Activated T-cell treated with anti-CD3 and anti-CD28 coated beads, Interleukin-2, amount 50 U/mL, for 72 hours (primary cell): ENCODE results near the gene SMIM10. TPM values are rescaled to one million over a fixed set of nuclear protein-coding genes. Genes with fewer than 3 reads are reported as not detected.
"Not testable (repeated sequence)": the region's sequence is repeated elsewhere in the genome, so short reads cannot be mapped to it uniquely, and the experiment has no call there.

Experiments used
- ATAC-seq, 2 donors: fragments of 150-1000 bp; cut with Tn5 transposase; replicated peaks in 1 of 2; 2 replicates each; pipeline ENCODE4 v1.10.0; 2021; ENCODE audit warnings: moderate library complexity in 2 of 2, mild to moderate bottlenecking in 1 of 2
- DNase-seq, 2 donors: peaks; one replicate each; pipeline ENCODE4 v3.0.0; 2021 to 2022; ENCODE audit warnings: mixed read lengths in 1 of 2
- H3K27ac Mint-ChIP-seq: one replicate; pipeline ENCODE4 v1.8.0; 2022; ENCODE audit warnings: mild to moderate bottlenecking, moderate library complexity, mixed read lengths
- H3K27me3 Mint-ChIP-seq: one replicate; pipeline ENCODE4 v1.8.0; 2022; ENCODE audit warnings: low read depth, mixed read lengths
- H3K36me3 Mint-ChIP-seq, 2 donors: one replicate each; pipeline ENCODE4 v1.8.0; 2022; ENCODE audit warnings: mixed read lengths in 2 of 2, mild to moderate bottlenecking in 1 of 2; ENCODE audit not compliant: insufficient read depth in 2 of 2
- H3K4me1 Mint-ChIP-seq: one replicate; pipeline ENCODE4 v1.8.0; 2022; ENCODE audit warnings: low read depth, mixed read lengths
- H3K4me3 Mint-ChIP-seq, 2 donors: one replicate each; pipeline ENCODE4 v1.8.0; 2022; ENCODE audit warnings: mild to moderate bottlenecking in 2 of 2, mixed read lengths in 2 of 2, moderate library complexity in 2 of 2
- H3K9me3 Mint-ChIP-seq, 2 donors: one replicate each; pipeline ENCODE4 v1.8.0; 2022; ENCODE audit warnings: mixed read lengths in 2 of 2
- total RNA-seq, 2 donors: library from RNA; stranded (reverse); gene quantifications; one replicate each; pipeline ENCODE4 v1.2.3, GENCODE V29; 2022

Gene SMIM10
- under 1 TPM; 0.88 to 0.99 TPM for total RNA-seq

DNA sequence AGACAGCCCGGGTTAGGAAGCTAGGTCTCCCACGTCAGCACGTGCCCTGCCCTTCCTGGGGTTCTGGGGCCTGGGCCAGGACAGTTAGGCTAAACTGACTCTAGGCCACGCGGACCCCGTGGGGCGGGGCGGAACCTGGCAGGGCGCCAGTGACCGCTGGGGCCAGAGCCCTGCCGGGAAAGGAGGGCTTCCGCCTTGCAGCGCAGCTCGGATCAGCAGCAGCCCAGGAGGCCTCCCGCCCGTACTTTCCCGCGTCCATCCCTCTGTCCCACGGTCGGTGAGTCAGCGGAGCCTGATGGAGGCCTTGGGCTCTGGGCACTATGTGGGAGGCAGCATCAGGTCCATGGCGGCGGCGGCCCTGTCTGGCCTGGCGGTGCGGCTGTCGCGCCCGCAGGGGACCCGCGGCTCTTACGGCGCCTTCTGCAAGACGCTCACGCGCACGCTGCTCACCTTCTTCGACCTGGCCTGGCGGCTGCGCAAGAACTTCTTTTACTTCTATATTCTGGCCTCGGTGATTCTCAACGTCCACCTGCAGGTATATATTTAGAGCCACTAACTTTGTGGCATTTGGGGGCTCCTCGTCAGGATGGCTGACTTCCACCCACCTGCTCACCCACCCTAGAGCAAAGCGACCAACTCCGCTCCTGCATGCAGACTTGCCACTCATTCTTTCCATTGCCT is at the start of gene SMIM10:
Gene SMIM10, plus strand, starts transcription at position 191 of the 681 bp plus-strand sequence. Its CDS starts 105 bp downstream, at position 296.
- ATAC-seq (peak; percentile 88 to 91), DNase-seq (peak; percentile 39 to 51)
- Mint-ChIP-seq H3K27me3 (peaks cover 45% of the 10 kb centered on the region), H3K4me3 (peak within 1 kb of the TSS; percentile 73 to 85), H3K36me3 (no peaks in the 10 kb centered on the region), H3K9me3 (no peaks in the 10 kb centered on the region), H3K4me1 (peaks cover 11% of the 10 kb centered on the region), H3K27ac (no peak within 1 kb of the TSS)

GRCh38 chrX:134946364-134946763 is 44.4 kb upstream of the SMIM10 start:
- ATAC-seq, H3K36me3 Mint-ChIP-seq, H3K4me3 Mint-ChIP-seq, DNase-seq, H3K9me3 Mint-ChIP-seq, H3K4me1 Mint-ChIP-seq, H3K27ac Mint-ChIP-seq: not testable (repeated sequence)
- H3K27me3 Mint-ChIP-seq = peaks cover 15% of the 10 kb centered on the region

- Mint-ChIP-seq H3K36me3 (no peaks in the 10 kb centered on the region), H3K9me3 (no peaks in the 10 kb centered on the region), H3K4me3 (no peak overlapping the region), H3K27me3 (peaks cover 10% of the 10 kb centered on the region), H3K4me1 (no peaks in the 10 kb centered on the region), H3K27ac (no peak overlapping the region)
- ATAC-seq = no peak
- DNase-seq = no peak
Observed at GRCh38 chrX:134948333-134949241, 42.2 kb upstream of the SMIM10 start.

GRCh38 chrX:134949271-134949670 is 41.5 kb upstream of the SMIM10 start:
- ATAC-seq (no peak), DNase-seq (no peak)
- Mint-ChIP-seq H3K9me3 (no peaks in the 10 kb centered on the region), H3K4me1 (no peaks in the 10 kb centered on the region), H3K27me3 (peaks cover 6% of the 10 kb centered on the region), H3K36me3 (no peaks in the 10 kb centered on the region), H3K4me3 (no peak overlapping the region), H3K27ac (no peak overlapping the region)

GRCh38 chrX:134957836-134958235 is 33.0 kb upstream of the SMIM10 start:
- H3K27me3 Mint-ChIP-seq = peaks cover 21% of the 10 kb centered on the region

GRCh38 chrX:134960366-134960765 is 30.4 kb upstream of the SMIM10 start:
- not testable (repeated sequence) for H3K4me1 Mint-ChIP-seq, H3K27ac Mint-ChIP-seq, H3K36me3 Mint-ChIP-seq, ATAC-seq, H3K9me3 Mint-ChIP-seq, H3K4me3 Mint-ChIP-seq, DNase-seq
- H3K27me3 Mint-ChIP-seq = peaks cover 37% of the 10 kb centered on the region

More at GRCh38 chrX:134957836-134958235, 33.0 kb upstream of the SMIM10 start:
- no peaks in the 10 kb centered on the region for H3K36me3 Mint-ChIP-seq
- DNase-seq = no peak
- H3K4me1 Mint-ChIP-seq = no peaks in the 10 kb centered on the region
- no peak overlapping the region for H3K4me3 Mint-ChIP-seq
- no peaks in the 10 kb centered on the region for H3K9me3 Mint-ChIP-seq
- no peak for ATAC-seq
- no peak overlapping the region for H3K27ac Mint-ChIP-seq

DNA sequence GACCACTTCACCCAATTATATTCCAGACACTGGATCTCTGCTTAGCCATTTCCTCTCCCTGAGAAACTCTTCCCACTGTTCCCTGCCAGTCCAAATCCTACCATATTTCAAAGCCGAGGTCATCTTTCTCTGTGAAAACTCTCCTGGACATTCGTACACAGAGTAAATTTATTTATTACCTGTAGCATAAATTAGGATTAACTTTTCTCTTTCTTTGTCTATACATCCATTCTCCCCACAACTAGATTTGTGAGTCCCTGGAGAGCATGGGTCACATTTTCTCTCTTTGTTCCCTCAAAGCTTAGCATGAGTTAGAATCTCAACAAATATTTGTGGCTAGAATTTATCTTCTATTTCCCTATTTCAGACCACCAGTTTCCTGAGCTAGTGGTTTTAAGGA is 27.8 kb upstream of the SMIM10 start:
- no peaks in the 10 kb centered on the region for H3K36me3 Mint-ChIP-seq
- no peaks in the 10 kb centered on the region for H3K9me3 Mint-ChIP-seq
- no peak for ATAC-seq
- no peak overlapping the region for H3K4me3 Mint-ChIP-seq
- no peak overlapping the region for H3K27ac Mint-ChIP-seq
- no peaks in the 10 kb centered on the region for H3K4me1 Mint-ChIP-seq
- DNase-seq = no peak
- peaks cover 45% of the 10 kb centered on the region for H3K27me3 Mint-ChIP-seq

DNA sequence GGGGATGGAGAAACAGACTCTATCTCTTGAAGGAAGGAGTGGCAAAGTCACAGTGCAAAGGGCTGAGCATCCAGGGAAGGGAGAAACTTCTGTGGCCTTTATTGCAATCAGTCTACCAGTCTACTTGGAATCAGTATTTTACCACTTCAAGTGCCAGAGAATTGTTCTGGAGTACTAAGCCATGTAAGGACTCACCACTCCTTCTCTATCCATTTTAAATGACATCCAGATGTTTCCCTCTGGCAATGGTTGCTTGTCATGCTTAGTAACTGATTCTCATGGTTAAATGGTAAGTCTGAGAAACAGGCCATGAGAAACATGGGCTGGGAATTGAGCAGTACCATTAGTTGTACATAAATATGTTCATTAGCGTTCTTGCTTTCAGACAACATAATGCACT is 21.1 kb upstream of the SMIM10 start:
- Mint-ChIP-seq H3K27ac (no peak overlapping the region), H3K4me1 (no peaks in the 10 kb centered on the region), H3K36me3 (no peaks in the 10 kb centered on the region), H3K27me3 (peaks cover 37% of the 10 kb centered on the region), H3K4me3 (no peak overlapping the region), H3K9me3 (no peaks in the 10 kb centered on the region)
- no peak for DNase-seq
- no peak for ATAC-seq

DNA sequence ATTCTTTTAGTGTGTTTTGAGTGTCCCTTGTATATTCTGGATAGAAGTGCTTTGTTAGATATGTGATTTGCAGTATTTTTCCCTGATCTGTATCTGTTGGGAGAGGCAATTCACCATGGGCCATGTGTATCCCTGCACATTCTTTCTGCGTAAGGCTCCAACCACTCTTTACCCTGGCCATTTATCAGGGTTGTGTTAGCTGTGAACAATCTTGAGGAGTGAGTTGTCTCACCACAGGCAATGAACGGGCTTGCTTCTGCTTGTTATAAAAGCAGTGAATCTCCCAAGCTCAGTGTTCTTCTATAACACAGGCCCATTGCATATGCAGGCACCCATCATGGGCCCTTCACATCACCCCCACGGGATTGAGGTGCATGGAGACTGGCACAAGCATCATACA is 18.9 kb upstream of the SMIM10 start:
- DNase-seq (no peak), ATAC-seq (no peak)
- H3K4me1 Mint-ChIP-seq = no peaks in the 10 kb centered on the region
- H3K27me3 Mint-ChIP-seq = peaks cover 31% of the 10 kb centered on the region
- H3K36me3 Mint-ChIP-seq = no peaks in the 10 kb centered on the region
- H3K9me3 Mint-ChIP-seq = no peaks in the 10 kb centered on the region
- H3K4me3 Mint-ChIP-seq = no peak overlapping the region
- no peak overlapping the region for H3K27ac Mint-ChIP-seq

DNA sequence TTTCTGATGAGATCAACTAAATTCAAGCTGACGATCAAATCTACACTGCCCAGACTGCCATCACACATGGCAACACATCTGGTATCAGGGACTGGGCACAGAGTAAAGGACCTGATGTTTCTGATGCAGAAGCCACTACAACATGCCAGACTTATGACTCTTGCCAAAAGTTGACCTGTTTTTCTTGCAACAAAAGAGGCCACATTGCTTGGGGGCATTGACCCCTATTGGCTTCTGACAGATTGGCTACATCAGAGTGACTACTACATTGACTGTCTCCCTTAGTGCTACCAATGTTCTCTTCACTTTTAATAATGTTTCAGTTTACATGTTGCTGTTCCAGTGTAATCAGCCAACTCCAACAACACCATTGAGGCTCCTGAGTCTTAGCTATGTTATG is 15.3 kb upstream of the SMIM10 start:
- Mint-ChIP-seq H3K27ac (no peak overlapping the region), H3K9me3 (no peaks in the 10 kb centered on the region)

DNA sequence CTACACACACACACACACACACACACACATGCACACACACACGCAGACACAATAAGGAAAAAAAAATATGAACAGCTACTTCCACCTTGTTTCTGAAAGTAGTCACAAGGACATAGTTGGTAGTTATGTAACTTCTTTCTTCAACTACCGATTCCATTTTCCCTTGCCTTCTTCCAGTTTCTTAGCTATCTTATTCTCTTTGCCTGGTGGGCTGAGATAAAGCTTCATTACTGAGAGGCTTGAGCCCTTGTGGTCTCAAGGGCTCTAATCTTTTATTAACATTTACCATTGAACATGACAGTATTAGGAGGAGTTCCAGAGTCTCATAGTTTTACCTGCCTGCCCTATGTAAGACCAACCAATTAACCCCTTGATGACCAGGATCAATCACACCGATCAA is 8.9 kb upstream of the SMIM10 start:
- DNase-seq (no peak), ATAC-seq (no peak)
- Mint-ChIP-seq H3K9me3 (no peaks in the 10 kb centered on the region), H3K27ac (no peak overlapping the region), H3K36me3 (no peaks in the 10 kb centered on the region), H3K4me1 (no peaks in the 10 kb centered on the region), H3K27me3 (peaks cover 34% of the 10 kb centered on the region), H3K4me3 (no peak overlapping the region)

More for the DNA sequence above, 15.3 kb upstream of the SMIM10 start:
- DNase-seq (no peak), ATAC-seq (no peak)
- no peak overlapping the region for H3K4me3 Mint-ChIP-seq
- no peaks in the 10 kb centered on the region for H3K4me1 Mint-ChIP-seq
- H3K36me3 Mint-ChIP-seq = no peaks in the 10 kb centered on the region
- peaks cover 33% of the 10 kb centered on the region for H3K27me3 Mint-ChIP-seq

DNA sequence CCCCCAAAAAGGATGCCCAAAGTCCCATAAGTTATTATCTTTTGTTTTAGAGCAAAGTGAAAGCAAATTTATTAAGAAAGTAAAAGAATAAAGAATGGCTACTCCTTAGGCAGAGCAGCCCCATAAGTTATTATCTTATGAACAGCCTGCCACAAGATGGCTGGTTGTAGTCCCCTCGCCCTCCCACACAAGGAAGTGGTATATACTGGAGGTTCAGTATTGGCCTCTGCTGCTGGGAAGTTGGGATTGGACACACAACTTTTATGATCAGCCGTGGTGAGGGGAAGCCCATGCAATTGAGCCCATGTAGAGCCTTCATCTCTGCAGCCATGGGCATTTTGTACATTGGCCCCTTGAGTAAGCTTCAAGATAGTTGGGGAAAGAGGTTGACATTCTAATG is 8.0 kb upstream of the SMIM10 start:
- Mint-ChIP-seq H3K9me3 (no peaks in the 10 kb centered on the region), H3K4me1 (no peaks in the 10 kb centered on the region), H3K27ac (no peak overlapping the region), H3K36me3 (no peaks in the 10 kb centered on the region), H3K4me3 (no peak overlapping the region), H3K27me3 (peaks cover 35% of the 10 kb centered on the region)
- no peak for DNase-seq
- no peak for ATAC-seq

DNA sequence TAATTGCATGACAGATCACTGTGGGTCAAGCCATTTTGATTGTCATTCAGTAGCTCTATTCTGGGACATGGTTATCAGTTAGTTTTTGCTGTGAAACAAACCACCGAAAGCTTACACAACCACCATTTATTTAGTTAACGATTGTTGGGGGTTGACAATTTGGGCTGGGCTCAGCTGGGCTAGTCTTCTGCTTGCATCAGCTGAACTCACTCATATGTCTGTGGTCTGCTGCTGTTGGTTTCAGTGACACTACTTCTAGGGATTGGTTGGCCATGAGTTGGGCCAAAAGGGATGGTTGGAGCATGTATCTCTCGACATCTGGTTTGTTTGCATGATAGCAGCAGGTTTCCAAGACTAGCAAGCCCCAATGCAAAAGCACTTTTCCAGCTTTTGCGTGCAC is 5.3 kb upstream of the SMIM10 start:
- Mint-ChIP-seq H3K9me3 (no peaks in the 10 kb centered on the region), H3K4me3 (no peak overlapping the region), H3K36me3 (no peaks in the 10 kb centered on the region), H3K4me1 (peaks cover 5% of the 10 kb centered on the region), H3K27me3 (peaks cover 47% of the 10 kb centered on the region), H3K27ac (no peak overlapping the region)
- ATAC-seq (no peak), DNase-seq (no peak)
